ENCODE measurements around the gene TRIM46. TPM values are rescaled to one million over a fixed set of nuclear protein-coding genes. Genes with fewer than 3 reads are reported as not detected.
"Not testable (repeated sequence)": the region's sequence is repeated elsewhere in the genome, so short reads cannot be mapped to it uniquely, and the experiment has no call there.

TRIM46 gene
- total and polyA plus RNA-seq, 9 of the 15 experiments (the other 6 are each of a cell fraction or from before 2014, with no cell fraction given) = 0.05 to 0.60 (median 0.16) TPM; not detected in 3

GRCh38 chr1:155163785-155164184 is 9.9 kb upstream of the TRIM46 start:
- H3K27ac ChIP-seq (ENCODE audit: extremely low read depth, low read depth, low read length); H3K27me3 ChIP-seq (ENCODE audit: control insufficient read depth in 2 of 2, insufficient read depth in 2 of 2, low read length in 2 of 2); in situ Hi-C loops (cut with MboI); H3K4me2 ChIP-seq (ENCODE audit: insufficient read depth, low read length); H2AFZ ChIP-seq (ENCODE audit: low read depth, low read length); H4K20me1 ChIP-seq (replicated peaks; ENCODE audit: control insufficient read depth, insufficient read depth, low read length); H3K4me3 ChIP-seq; POLR2A ChIA-PET; FAIRE-seq; H3K9ac ChIP-seq (ENCODE audit: insufficient read depth in 1 of 2, low read depth in 2 of 2, low read length in 2 of 2); H3K9me1 ChIP-seq (ENCODE audit: control insufficient read depth, insufficient read depth, low read length); DNase-seq (ENCODE audit: extremely low read depth in 1 of 4, low spot score in 3 of 4); BruUV-seq (replicated peaks); intact Hi-C loops (cut with micrococcal nuclease); H3K79me2 ChIP-seq (ENCODE audit: control insufficient read depth, insufficient read depth, low read length); ATAC-seq; H3K9me3 ChIP-seq (replicated peaks; ENCODE audit: control insufficient read depth, insufficient read depth, low read depth, low read length); H3K36me3 ChIP-seq (ENCODE audit: control insufficient read depth, insufficient read depth, low read length): not testable (repeated sequence)
- H3K4me1 ChIP-seq (replicated peaks in 1 of 2; ENCODE audit: control insufficient read depth in 2 of 2, insufficient read depth in 2 of 2, low read length in 2 of 2) = peaks cover 4 to 11% of the 10 kb centered on the region in 2 experiments; a peak in 4 of 5 replicates
- WGBS (ENCODE audit: insufficient coverage, low coverage, missing lambda C conversion rate) = 75% methylated on average over 4 of the region's 4 CpGs
- CTCF ChIA-PET (ENCODE audit: low intra/inter-chr PET ratio) = interaction anchor here (0.6 kb wide), 1 partner anchor 78 kb away, joined by 3 read pairs; no protein-coding TSS in a partner anchor
- TF ChIP-seq ZNF146 (CRISPR knock-in tag; IDR thresholded peaks at IDR 0.05; ENCODE audit: unreplicated experiment) (peak; percentile 80), BCOR (IDR thresholded peaks at IDR 0.05) (peak; percentile 41; the same call in 1 of the 2 replicates)

GRCh38 chr1:155164625-155165024 is 9.0 kb upstream of the TRIM46 start:
- H3K27me3 ChIP-seq (ENCODE audit: control insufficient read depth in 2 of 2, insufficient read depth in 2 of 2, low read length in 2 of 2); H3K36me3 ChIP-seq (ENCODE audit: control insufficient read depth, insufficient read depth, low read length); H3K79me2 ChIP-seq (ENCODE audit: control insufficient read depth, insufficient read depth, low read length); H3K4me2 ChIP-seq (ENCODE audit: insufficient read depth, low read length); BruUV-seq (replicated peaks); H3K4me3 ChIP-seq; ATAC-seq; FAIRE-seq; H3K9ac ChIP-seq (ENCODE audit: insufficient read depth in 1 of 2, low read depth in 2 of 2, low read length in 2 of 2); H3K9me3 ChIP-seq (replicated peaks; ENCODE audit: control insufficient read depth, insufficient read depth, low read depth, low read length); H4K20me1 ChIP-seq (replicated peaks; ENCODE audit: control insufficient read depth, insufficient read depth, low read length); H2AFZ ChIP-seq (ENCODE audit: low read depth, low read length); H3K27ac ChIP-seq (ENCODE audit: extremely low read depth, low read depth, low read length); H3K9me1 ChIP-seq (ENCODE audit: control insufficient read depth, insufficient read depth, low read length); DNase-seq (ENCODE audit: extremely low read depth in 1 of 4, low spot score in 3 of 4): not testable (repeated sequence)
- intact Hi-C loops (cut with micrococcal nuclease) = loop anchor here (5.0 kb wide), 1 partner anchor 52 kb away; no protein-coding TSS in a partner anchor
- in situ Hi-C loops (cut with MboI) = loop anchor here (5.0 kb wide), 1 partner anchor 72 kb away; no protein-coding TSS in a partner anchor
- peak in 1 of 2 experiments; percentile 99 for TF ChIP-seq AFF1 (IDR thresholded peaks at IDR 0.05; ENCODE audit: low read depth in 1 of 2, partially characterized antibody in 2 of 2)
- 0 out of 2 replicates have a peak, but pooled peaks have one; percentile 32 for TF ChIP-seq TRIM28 (IDR thresholded peaks at IDR 0.05)
- TF ChIP-seq TRIM24 (IDR thresholded peaks at IDR 0.05) = peak in 1 of 2 experiments; percentile 38; a peak in 1 of 4 replicates
- WGBS (ENCODE audit: insufficient coverage, low coverage, missing lambda C conversion rate) = 68% methylated on average over 10 of the region's 11 CpGs
- ChIA-PET POLR2A (interaction anchor here (1.2 kb wide), 1 partner anchor 26 kb away, joined by 3 read pairs; no protein-coding TSS in a partner anchor), CTCF (ENCODE audit: low intra/inter-chr PET ratio) (interaction anchor here (0.6 kb wide), 1 partner anchor 78 kb away, joined by 3 read pairs; no protein-coding TSS in a partner anchor)
- peaks cover 4 to 11% of the 10 kb centered on the region in 2 experiments; a peak in 4 of 5 replicates for H3K4me1 ChIP-seq (replicated peaks in 1 of 2; ENCODE audit: control insufficient read depth in 2 of 2, insufficient read depth in 2 of 2, low read length in 2 of 2)
